HepG2 (cell line): ENCODE data around the gene XRCC3. TPM values are rescaled to one million over a fixed set of nuclear protein-coding genes. Genes with fewer than 3 reads are reported as not detected.

Experiments used
- CEBPZ ChIP-seq: IDR thresholded peaks from 2 replicates; pipeline ENCODE4 v1.6.1; 2012; ENCODE audit warnings: low read length, improper control_type of control experiment
- DR1 ChIP-seq: sonication (generic); formaldehyde crosslinking; IDR thresholded peaks from 2 replicates; pipeline ENCODE4 v1.8.0; 2021; ENCODE audit warnings: mild to moderate bottlenecking, missing genetic modification reagents, inconsistent platforms
- FOXO4 ChIP-seq: sonication (generic); formaldehyde crosslinking; conservative IDR thresholded peaks from 2 replicates; pipeline ENCODE4 v1.8.1; 2023; ENCODE audit warnings: missing genetic modification reagents
- HNF4A ChIP-seq: sonication (generic); formaldehyde crosslinking; IDR thresholded peaks from 2 replicates; pipeline ENCODE4 v1.4.0; 2020; ENCODE audit warnings: missing genetic modification reagents
- MAFG ChIP-seq: sonication (generic); formaldehyde crosslinking; IDR thresholded peaks from 2 replicates; pipeline ENCODE4 v1.5.1; 2020; ENCODE audit warnings: mild to moderate bottlenecking, missing genetic modification reagents
- MXD3 ChIP-seq: IDR thresholded peaks from 2 replicates; pipeline ENCODE4 v1.6.1; 2016; ENCODE audit warnings: mild to moderate bottlenecking, missing biosample characterization, missing genetic modification reagents
- NKX3-1 ChIP-seq: sonication (generic); formaldehyde crosslinking; IDR thresholded peaks from 2 replicates; pipeline ENCODE4 v1.5.0; 2020; ENCODE audit warnings: missing genetic modification reagents
- SMAD1 ChIP-seq: sonication (generic); formaldehyde crosslinking; IDR thresholded peaks from 2 replicates; pipeline ENCODE4 v1.4.0; 2020; ENCODE audit warnings: missing genetic modification reagents, low read depth, mild to moderate bottlenecking, borderline replicate concordance
- SMC3 ChIP-seq: IDR thresholded peaks from 2 replicates; pipeline ENCODE4 v1.6.1; 2011; ENCODE audit warnings: low read length, improper control_type of control experiment
- TBX3 ChIP-seq: fragments of 450-650 bp; IDR thresholded peaks from 2 replicates; pipeline ENCODE4 v1.6.1; 2017; ENCODE audit warnings: antibody characterized with exemption, mild to moderate bottlenecking, inconsistent platforms, borderline replicate concordance
- THAP7 ChIP-seq: sonication (generic); formaldehyde crosslinking; IDR thresholded peaks from 2 replicates; pipeline ENCODE4 v1.8.1; 2023; ENCODE audit warnings: mild to moderate bottlenecking, missing genetic modification reagents
- ZBTB25 ChIP-seq: IDR thresholded peaks from 2 replicates; pipeline ENCODE4 v1.6.1; 2018; ENCODE audit warnings: missing genetic modification reagents
- ZFP37 ChIP-seq: sonication (generic); formaldehyde crosslinking; IDR thresholded peaks from 2 replicates; pipeline ENCODE4 v1.4.0; 2020; ENCODE audit warnings: missing genetic modification reagents, borderline replicate concordance
- ZIK1 ChIP-seq: sonication (generic); formaldehyde crosslinking; IDR thresholded peaks from 2 replicates; pipeline ENCODE4 v1.5.0; 2020; ENCODE audit warnings: mild to moderate bottlenecking, low read depth, missing genetic modification reagents, borderline replicate concordance
- ZNF24 ChIP-seq: fragments of 450-650 bp; IDR thresholded peaks from 2 replicates; pipeline ENCODE4 v1.6.1; 2017; ENCODE audit warnings: antibody characterized with exemption, mild to moderate bottlenecking
- ZNF263 ChIP-seq: sonication (generic); formaldehyde crosslinking; IDR thresholded peaks from 2 replicates; pipeline ENCODE4 v1.4.0; 2020; ENCODE audit warnings: missing genetic modification reagents
- ZNF30 ChIP-seq: sonication (generic); formaldehyde crosslinking; IDR thresholded peaks from 2 replicates; pipeline ENCODE4 v1.5.0; 2020; ENCODE audit warnings: mild to moderate bottlenecking, missing genetic modification reagents
- ZNF329 ChIP-seq: sonication (generic); formaldehyde crosslinking; IDR thresholded peaks from 2 replicates; pipeline ENCODE4 v1.9.0; 2021; ENCODE audit warnings: low read depth, mild to moderate bottlenecking, missing genetic modification reagents
- ZNF337 ChIP-seq: sonication (generic); formaldehyde crosslinking; IDR thresholded peaks from 2 replicates; pipeline ENCODE4 v1.5.1; 2020; ENCODE audit warnings: missing genetic modification reagents, low read depth, mild to moderate bottlenecking, borderline replicate concordance
- ZNF33B ChIP-seq: sonication (generic); formaldehyde crosslinking; IDR thresholded peaks from 2 replicates; pipeline ENCODE4 v1.5.1; 2020; ENCODE audit warnings: mild to moderate bottlenecking, missing genetic modification reagents
- ZNF350 ChIP-seq: sonication (generic); formaldehyde crosslinking; IDR thresholded peaks from 2 replicates; pipeline ENCODE4 v1.4.0; 2020; ENCODE audit warnings: mild to moderate bottlenecking, low read depth, missing genetic modification reagents, borderline replicate concordance
- ZNF558 ChIP-seq: sonication (generic); formaldehyde crosslinking; IDR thresholded peaks from 2 replicates; pipeline ENCODE4 v1.9.0; 2022; ENCODE audit warnings: mild to moderate bottlenecking, missing genetic modification reagents, borderline replicate concordance
- polyA plus RNA-seq, 8 experiments: library from polyadenylated mRNA; depleted of rRNA in 3 of 8; stranded (reverse) in 7 of 8; unstranded in 1 of 8; fragments of >200 nt; fragmentation: Illumina TruSeq in 4 of 8; extraction: Trizol in 4 of 8; gene quantifications; 2 replicates each; pipeline versions ENCODE4 v1.2.1 to v1.2.3, GENCODE V29; 2011 to 2016; ENCODE audit warnings: low read depth in 4 of 8, missing spikeins in 1 of 8, mixed read lengths in 1 of 8; ENCODE audit not compliant: insufficient read depth in 1 of 8
- total RNA-seq, 5 experiments: library from RNA; depleted of rRNA; stranded (reverse); fragments of >200 nt; fragmentation: Illumina TruSeq; extraction: Trizol; gene quantifications; 2 replicates each; pipeline ENCODE4 v1.2.3, GENCODE V29; 2016; ENCODE audit warnings: low read depth in 1 of 5

XRCC3 gene
- total and polyA plus RNA-seq, 2 of the 13 experiments (the other 11 are each of a cell fraction or from before 2014, with no cell fraction given) = 5.4 to 25.8 TPM

GRCh38 chr14:103715052-103716000 lies at the start of gene XRCC3, which contains the start of gene ZFYVE21 (continued):
- TF ChIP-seq SMAD1 (peak; percentile 51; the same call in 1 of the 2 replicates), MXD3 (CRISPR knock-in tag) (no peak), ZNF350 (CRISPR knock-in tag) (no peak), ZNF263 (CRISPR knock-in tag) (no peak), SMC3 (no peak), MAFG (CRISPR knock-in tag) (no peak), HNF4A (CRISPR knock-in tag) (no peak), ZIK1 (no peak), CEBPZ (peak; percentile 70), TBX3 (no peak), NKX3-1 (peak; percentile 76; the same call in 1 of the 2 replicates), ZNF337 (CRISPR knock-in tag) (no peak), ZNF329 (CRISPR knock-in tag) (0 out of 2 replicates have a peak, but pooled peaks have one; percentile 44), ZNF558 (peak; percentile 60; the same call in 1 of the 2 replicates), ZNF33B (CRISPR knock-in tag) (0 out of 2 replicates have a peak, but pooled peaks have one; percentile 64), ZFP37 (no peak), ZNF30 (CRISPR knock-in tag) (no peak), ZBTB25 (CRISPR knock-in tag) (no peak), DR1 (CRISPR knock-in tag) (peak; percentile 48; the same call in 1 of the 2 replicates), ZNF24 (no peak), FOXO4 (CRISPR knock-in tag) (0 out of 2 replicates have a peak, but pooled peaks have one; percentile 12), THAP7 (CRISPR knock-in tag) (no peak)
